ENCODE measurements around the gene WDR53.
"Not testable (repeated sequence)": the region's sequence is repeated elsewhere in the genome, so short reads cannot be mapped to it uniquely, and the experiment has no call there.

WDR53 gene

DNA sequence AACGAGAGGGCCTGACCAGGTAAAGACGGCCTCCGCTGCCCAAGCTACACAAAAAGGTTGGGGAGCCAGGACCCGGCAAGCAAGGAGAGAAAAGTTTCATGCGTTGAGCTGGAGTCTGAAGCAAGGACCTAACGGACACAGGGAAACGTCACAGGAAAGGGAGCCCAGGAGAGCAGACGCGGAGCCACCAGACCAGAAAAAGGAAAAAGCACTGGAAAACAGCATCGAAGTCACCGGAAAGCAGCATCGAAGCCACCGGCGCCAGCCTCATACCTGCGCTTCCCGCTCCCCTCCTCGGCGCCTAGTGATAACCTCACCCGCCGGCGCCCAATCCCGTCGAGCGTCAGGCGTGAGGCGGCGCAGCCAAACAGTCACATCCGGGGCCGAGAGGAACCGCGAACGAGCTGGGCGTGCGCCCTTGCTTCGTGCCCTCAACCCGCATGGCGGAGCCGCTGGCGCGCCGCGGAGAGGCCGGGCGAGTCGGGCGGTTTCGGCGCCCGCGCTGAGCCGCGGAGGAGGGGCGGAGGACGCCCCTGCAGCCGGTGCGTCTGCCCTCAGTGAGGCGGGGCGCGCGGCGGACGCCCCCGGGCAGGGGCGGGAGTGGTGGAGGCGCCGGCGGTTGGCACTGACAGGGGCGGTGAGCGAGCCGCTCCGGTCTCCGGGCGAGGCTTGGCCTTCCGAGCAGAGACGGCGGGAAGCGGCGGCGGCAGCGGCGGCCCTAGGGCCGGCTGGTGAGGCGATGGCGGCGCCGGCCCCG lies at the start of gene WDR53, which contains the start of gene FBXO45:
WDR53 (minus strand) TSS at position 309 of the 757 bp plus-strand sequence. CDS start 7,079 bp downstream, outside the sequence.
FBXO45 (plus strand) TSS at position 415 of the 757 bp plus-strand sequence; CDS start at position 740, 325 bp downstream.
- peak within 1 kb of the TSS; percentile 80 for H3K27ac ChIP-seq
- TF ChIP-seq CTCF (conservative IDR thresholded peaks at IDR 0.05) = no peak

DNA sequence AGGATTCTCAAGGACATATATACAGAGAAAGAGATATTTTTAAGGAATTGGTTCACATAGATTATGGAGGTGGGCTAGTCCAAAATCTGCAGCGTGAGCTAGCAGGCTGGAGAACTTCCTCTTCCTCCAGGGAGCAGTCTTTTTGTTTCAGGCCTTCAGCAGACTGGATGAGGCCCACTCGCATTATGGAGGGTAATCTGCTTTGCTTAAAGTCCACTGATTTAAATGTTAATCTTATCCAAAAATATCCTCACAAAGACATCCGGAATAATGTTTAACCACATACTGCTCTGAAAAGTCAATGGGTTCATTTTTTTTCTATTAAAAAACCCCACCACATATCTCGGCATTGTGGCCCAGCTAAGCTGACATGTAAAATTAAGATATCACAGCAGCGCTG lies 48.9 kb upstream of the WDR53 start:
- no peak for TF ChIP-seq CTCF (conservative IDR thresholded peaks at IDR 0.05)
- H3K27ac ChIP-seq = no peak overlapping the region

GRCh38 chr3:196615234-196615633 lies 46.9 kb upstream of the WDR53 start:
- H3K27ac ChIP-seq = not testable (repeated sequence)

DNA sequence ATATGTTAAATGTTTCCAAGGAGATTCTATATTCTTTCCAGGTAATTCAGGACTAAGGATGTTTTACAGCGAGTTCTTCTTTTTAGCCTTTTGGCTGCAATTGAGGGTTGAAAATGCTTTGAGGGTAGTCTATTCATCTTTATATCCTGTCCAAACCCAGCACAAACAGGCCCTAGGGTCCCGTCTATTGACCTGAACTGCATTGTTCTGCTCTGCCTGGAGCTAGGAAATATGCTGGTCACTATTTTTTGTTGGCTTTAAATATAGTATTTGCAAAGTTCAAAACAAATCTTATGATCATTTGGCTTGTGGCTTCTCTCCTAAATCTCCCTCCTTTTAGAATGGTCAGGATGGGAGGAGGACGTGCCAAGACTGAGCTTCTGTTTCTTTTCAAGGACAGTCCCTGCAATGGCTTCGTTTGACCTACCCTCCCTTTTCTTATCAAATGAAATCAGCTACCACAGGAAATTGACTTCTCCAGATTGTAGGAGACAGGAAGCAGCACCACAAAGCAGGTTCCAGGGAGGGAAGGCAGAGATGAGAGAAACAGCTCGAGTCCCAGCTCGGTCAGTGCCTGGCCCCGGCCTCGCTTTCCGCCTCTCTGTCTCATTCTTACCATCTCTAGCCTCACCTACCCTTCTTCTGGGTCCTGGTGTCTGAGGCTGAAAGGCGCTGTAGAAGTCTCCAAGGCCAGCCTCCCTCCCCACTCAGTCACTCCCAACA lies 43.6 kb upstream of the WDR53 start:
- peak overlapping the region; percentile 15; the same call in 1 of the 2 replicates for H3K27ac ChIP-seq
- TF ChIP-seq CTCF (conservative IDR thresholded peaks at IDR 0.05) = no peak

- no peak overlapping the region for H3K27ac ChIP-seq
These were observed 41.6 kb upstream of the WDR53 start for GRCh38 chr3:196609805-196610515.

DNA sequence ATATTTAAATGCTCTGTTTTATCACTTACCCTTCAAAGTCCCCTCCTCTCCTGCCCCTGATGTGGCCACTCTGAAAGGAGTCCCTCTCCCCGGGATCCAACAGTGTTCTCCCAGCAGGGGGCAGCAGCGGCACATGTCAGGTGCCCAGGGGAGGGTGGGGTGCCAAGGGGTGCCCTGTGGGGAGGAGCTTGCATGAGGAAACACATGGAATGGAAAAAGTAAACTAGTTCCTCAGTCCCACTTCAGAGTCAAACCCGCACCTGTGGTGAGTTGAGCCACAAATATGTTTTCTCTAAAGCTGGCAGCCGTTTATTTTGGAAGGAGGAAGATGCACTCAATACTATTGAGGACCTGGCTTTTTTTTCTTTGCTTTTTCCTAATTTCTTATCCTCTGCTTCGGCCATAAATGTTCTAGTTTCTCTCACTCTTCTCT lies 41.0 kb upstream of the WDR53 start:
- peak; percentile 90 for TF ChIP-seq CTCF (conservative IDR thresholded peaks at IDR 0.05)
- H3K27ac ChIP-seq = no peak overlapping the region

More at GRCh38 chr3:196609805-196610515, 41.6 kb upstream of the WDR53 start:
- no peak for TF ChIP-seq CTCF (conservative IDR thresholded peaks at IDR 0.05)

- TF ChIP-seq CTCF (conservative IDR thresholded peaks at IDR 0.05) = no peak
- no peak overlapping the region for H3K27ac ChIP-seq
These were observed 40.3 kb upstream of the WDR53 start for GRCh38 chr3:196608693-196609092.
